Breast epithelium (tissue), 3 donors: Measurements from ENCODE around the gene GSTM5.

Experiments
- CTCF ChIP-seq, 3 donors: fragments of 450-650 bp; IDR thresholded peaks; one replicate each; pipeline ENCODE4 v1.5.1; 2016 to 2017; ENCODE audit warnings: antibody characterized with exemption in 3 of 3, mild to moderate bottlenecking in 3 of 3, moderate library complexity in 3 of 3
- POLR2A ChIP-seq: fragments of 450-650 bp; IDR thresholded peaks from one replicate; pipeline ENCODE4 v1.6.1; 2016; ENCODE audit warnings: antibody characterized with exemption, mild to moderate bottlenecking, moderate library complexity

- TF ChIP-seq CTCF (IDR thresholded peaks at IDR 0.05) (no peak), POLR2A (no peak)
Measured at GRCh38 chr1:109725510-109725909, 13.5 kb downstream of the GSTM5 start.
